ENCODE measurements around the gene NIN. TPM values are rescaled to one million over a fixed set of nuclear protein-coding genes. Genes with fewer than 3 reads are reported as not detected.

Gene NIN
- total RNA-seq, 6 experiments from 2014 or later, result 6.4 to 10.9 (median 7.5) TPM

DNA sequence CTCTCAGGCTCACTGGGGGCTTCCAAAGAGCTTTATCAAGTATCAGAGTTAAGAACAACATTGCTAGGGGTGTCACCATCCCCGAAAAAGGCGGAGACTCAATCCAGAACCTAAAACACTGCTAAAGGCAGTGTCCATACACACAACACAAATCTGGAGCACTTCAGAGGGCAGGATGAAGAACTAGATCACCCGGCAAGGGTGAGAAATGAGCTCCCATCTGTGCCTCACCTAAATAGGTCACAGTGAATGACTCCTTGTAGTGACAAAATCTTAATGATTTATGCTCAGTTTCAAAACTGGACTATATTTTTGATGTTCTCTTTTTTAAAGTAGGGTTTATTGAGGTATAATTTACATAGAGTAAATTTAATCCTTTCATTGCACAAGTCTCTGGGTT, 25.6 kb downstream of the NIN start:
- H3K9me3 ChIP-seq, result no peaks in the 10 kb centered on the region
- no peak for TF ChIP-seq POLR2A (IDR thresholded peaks at IDR 0.05)
- TF ChIP-seq, protein P1, sequence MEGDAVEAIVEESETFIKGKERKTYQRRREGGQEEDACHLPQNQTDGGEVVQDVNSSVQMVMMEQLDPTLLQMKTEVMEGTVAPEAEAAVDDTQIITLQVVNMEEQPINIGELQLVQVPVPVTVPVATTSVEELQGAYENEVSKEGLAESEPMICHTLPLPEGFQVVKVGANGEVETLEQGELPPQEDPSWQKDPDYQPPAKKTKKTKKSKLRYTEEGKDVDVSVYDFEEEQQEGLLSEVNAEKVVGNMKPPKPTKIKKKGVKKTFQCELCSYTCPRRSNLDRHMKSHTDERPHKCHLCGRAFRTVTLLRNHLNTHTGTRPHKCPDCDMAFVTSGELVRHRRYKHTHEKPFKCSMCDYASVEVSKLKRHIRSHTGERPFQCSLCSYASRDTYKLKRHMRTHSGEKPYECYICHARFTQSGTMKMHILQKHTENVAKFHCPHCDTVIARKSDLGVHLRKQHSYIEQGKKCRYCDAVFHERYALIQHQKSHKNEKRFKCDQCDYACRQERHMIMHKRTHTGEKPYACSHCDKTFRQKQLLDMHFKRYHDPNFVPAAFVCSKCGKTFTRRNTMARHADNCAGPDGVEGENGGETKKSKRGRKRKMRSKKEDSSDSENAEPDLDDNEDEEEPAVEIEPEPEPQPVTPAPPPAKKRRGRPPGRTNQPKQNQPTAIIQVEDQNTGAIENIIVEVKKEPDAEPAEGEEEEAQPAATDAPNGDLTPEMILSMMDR (IDR thresholded peaks at IDR 0.05), result no peak
- intact Hi-C loops (cut with DNase I), result no loop called here

DNA sequence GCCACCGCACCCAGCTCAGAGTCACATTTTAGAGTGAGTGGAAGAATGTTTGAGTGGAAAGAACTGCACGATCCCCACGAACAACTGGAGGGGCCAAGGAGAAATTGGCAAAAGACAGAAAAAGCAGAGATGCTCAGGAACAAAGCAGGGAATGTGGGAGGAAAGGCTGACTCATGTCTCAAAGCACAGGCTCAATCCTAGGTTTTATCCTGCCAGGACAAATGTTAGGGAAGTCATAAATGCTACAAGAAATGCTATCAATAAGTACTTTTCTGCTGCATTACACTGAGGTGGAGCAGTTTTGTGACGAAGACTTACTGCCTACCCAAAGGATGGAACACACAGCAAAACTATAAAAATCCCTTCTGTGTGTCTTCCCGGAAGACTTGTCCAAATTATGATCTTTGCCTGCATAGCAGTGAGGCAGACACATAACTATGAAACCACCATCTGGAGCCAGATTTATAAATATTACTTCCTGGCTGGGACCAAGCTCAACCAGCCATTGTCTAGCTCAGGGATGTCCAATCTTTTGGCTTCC, 26.7 kb downstream of the NIN start:
- Histone ChIP-seq H3K9me3 (no peaks in the 10 kb centered on the region), H3K4me1 (no peaks in the 10 kb centered on the region), H3K4me3 (no peak overlapping the region), H3K27ac (no peak overlapping the region), H3K27me3 (no peaks in the 10 kb centered on the region), H3K36me3 (no peaks in the 10 kb centered on the region)
- ATAC-seq (no peak), DNase-seq (no peak)
- WGBS (ENCODE audit: insufficient coverage, low coverage, low lambda C conversion rate, missing lambda C conversion rate), result 83% methylated on average over 4 of the region's 5 CpGs
- intact Hi-C loops (cut with DNase I), result no loop called here
- TF ChIP-seq, protein P1 (IDR thresholded peaks at IDR 0.05), result no peak
- no peak for TF ChIP-seq POLR2A (IDR thresholded peaks at IDR 0.05)

More for the DNA sequence above, 25.6 kb downstream of the NIN start:
- ATAC-seq, result no peak
- Histone ChIP-seq H3K27ac (no peak overlapping the region), H3K4me1 (no peaks in the 10 kb centered on the region), H3K36me3 (no peaks in the 10 kb centered on the region), H3K27me3 (no peaks in the 10 kb centered on the region), H3K4me3 (no peak overlapping the region)
- no peak for DNase-seq
- 93% methylated on average over 2 of the region's 3 CpGs for WGBS (ENCODE audit: insufficient coverage, low coverage, low lambda C conversion rate, missing lambda C conversion rate)

DNA sequence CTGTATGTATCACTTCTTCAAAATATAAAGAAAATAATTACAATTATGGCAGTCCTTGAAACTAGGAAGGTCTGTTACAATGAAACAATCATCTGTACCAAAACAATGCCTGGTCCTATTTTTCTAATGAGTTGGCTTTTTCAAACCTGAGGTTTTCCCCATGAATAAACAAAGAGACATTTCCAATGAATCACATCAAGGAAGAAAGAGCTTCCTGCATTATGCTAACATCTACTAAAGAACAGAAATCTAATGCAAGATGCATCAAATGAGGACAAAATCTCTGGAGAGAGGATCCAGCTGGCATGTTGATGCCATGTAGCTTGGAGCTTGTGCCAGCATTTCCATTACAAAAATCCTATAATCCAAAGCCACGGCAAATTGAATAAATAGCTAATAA, 29.3 kb downstream of the NIN start:
- Histone ChIP-seq H3K27ac (no peak overlapping the region), H3K36me3 (no peaks in the 10 kb centered on the region), H3K4me1 (no peaks in the 10 kb centered on the region), H3K4me3 (no peak overlapping the region), H3K9me3 (no peaks in the 10 kb centered on the region), H3K27me3 (no peaks in the 10 kb centered on the region)
- ATAC-seq (no peak), DNase-seq (no peak)
- WGBS (ENCODE audit: insufficient coverage, low coverage, low lambda C conversion rate, missing lambda C conversion rate), result 100% methylated on average over 1 of the region's 1 CpG
- intact Hi-C loops (cut with DNase I), result no loop called here
- TF ChIP-seq, protein P1 (IDR thresholded peaks at IDR 0.05), result no peak
- TF ChIP-seq POLR2A (IDR thresholded peaks at IDR 0.05), result no peak

DNA sequence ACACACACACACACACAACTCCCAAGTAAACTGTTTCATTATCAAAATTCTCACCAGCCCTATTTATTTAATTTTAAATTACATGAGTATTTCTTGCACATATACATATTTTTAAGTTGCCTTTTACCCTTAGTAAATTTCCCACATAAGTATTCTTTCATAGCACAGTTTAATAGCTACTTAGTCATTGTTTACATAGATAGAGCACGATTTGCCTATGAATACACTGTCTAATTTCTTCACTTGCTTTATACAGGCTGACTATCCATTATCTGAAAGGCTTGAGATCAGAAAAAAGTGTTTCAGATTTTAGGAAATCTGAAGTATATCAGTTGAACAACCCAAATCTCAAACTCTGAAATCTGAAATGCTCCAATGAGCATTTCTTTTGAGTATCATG, 30.9 kb downstream of the NIN start:
- intact Hi-C loops (cut with DNase I), result no loop called here
- TF ChIP-seq, protein P1 (IDR thresholded peaks at IDR 0.05), result no peak
- no peak for TF ChIP-seq POLR2A (IDR thresholded peaks at IDR 0.05)
- H3K4me1 ChIP-seq, result no peaks in the 10 kb centered on the region

DNA sequence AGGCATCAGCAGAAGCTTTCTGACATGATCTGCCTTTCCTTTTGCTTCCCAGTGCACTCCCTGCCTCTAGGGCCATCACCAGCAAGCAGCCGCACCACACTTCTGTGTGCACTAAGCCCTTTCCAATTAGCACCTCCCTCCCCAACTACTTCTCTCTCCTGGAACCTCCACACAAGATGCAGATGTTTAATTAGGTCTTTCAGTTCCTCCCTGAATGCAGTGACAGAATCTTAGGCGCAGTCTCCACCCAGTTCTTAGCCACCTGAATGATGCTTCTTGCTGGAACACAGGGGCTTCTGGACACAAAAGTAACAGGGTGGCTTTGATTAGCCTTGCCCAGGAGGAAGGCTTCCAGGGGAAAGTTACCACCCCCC, 32.9 kb downstream of the NIN start:
- intact Hi-C loops (cut with DNase I), result no loop called here
- Histone ChIP-seq H3K9me3 (no peaks in the 10 kb centered on the region), H3K27ac (no peak overlapping the region), H3K4me1 (no peaks in the 10 kb centered on the region), H3K36me3 (no peaks in the 10 kb centered on the region), H3K27me3 (no peaks in the 10 kb centered on the region), H3K4me3 (no peak overlapping the region)
- DNase-seq (no peak), ATAC-seq (no peak)
- TF ChIP-seq POLR2A (IDR thresholded peaks at IDR 0.05), result no peak
- TF ChIP-seq, protein P1 (IDR thresholded peaks at IDR 0.05), result no peak
- WGBS (ENCODE audit: insufficient coverage, low coverage, low lambda C conversion rate, missing lambda C conversion rate), result 94% methylated on average over 2 of the region's 2 CpGs

More for the DNA sequence above, 30.9 kb downstream of the NIN start:
- Histone ChIP-seq H3K9me3 (no peaks in the 10 kb centered on the region), H3K27ac (no peak overlapping the region), H3K36me3 (no peaks in the 10 kb centered on the region), H3K4me3 (no peak overlapping the region), H3K27me3 (no peaks in the 10 kb centered on the region)
- no peak for DNase-seq
- ATAC-seq, result no peak
- WGBS (ENCODE audit: insufficient coverage, low coverage, low lambda C conversion rate, missing lambda C conversion rate), result 93% methylated on average over 1 of the region's 1 CpG

Data from right lobe of liver (tissue), 6 donors.